Neural progenitor cell (in vitro differentiated cells): ENCODE data around the gene CLEC7A. TPM values are rescaled to one million over a fixed set of nuclear protein-coding genes. Genes with fewer than 3 reads are reported as not detected.

Source experiments
- DNase-seq: peaks from one replicate; pipeline ENCODE4 v3.0.0-alpha.2; 2016; ENCODE audit warnings: low spot score
- H2AFZ ChIP-seq: fragments of 200-600 bp; sonication (generic); replicated peaks from 2 replicates; pipeline ENCODE4 v1.6.1; 2016; ENCODE audit warnings: antibody characterized with exemption
- H3F3A ChIP-seq: fragments of 200-600 bp; sonication (generic); 2 replicates; pipeline ENCODE4 v1.6.1; 2016; ENCODE audit warnings: antibody characterized with exemption, low read depth
- H3K27ac ChIP-seq: fragments of 200-600 bp; sonication (generic); 2 replicates; pipeline ENCODE4 v1.5.1; 2016; ENCODE audit warnings: mild to moderate bottlenecking
- H3K27me3 ChIP-seq: fragments of 200-600 bp; sonication (generic); 2 replicates; pipeline ENCODE4 v1.6.1; 2016; ENCODE audit warnings: mild to moderate bottlenecking, moderate library complexity
- H3K36me3 ChIP-seq: fragments of 200-600 bp; sonication (generic); 2 replicates; pipeline ENCODE4 v1.5.1; 2016
- H3K4me1 ChIP-seq: fragments of 200-600 bp; sonication (generic); 2 replicates; pipeline ENCODE4 v1.6.1; 2016; ENCODE audit warnings: mixed run types
- H3K4me2 ChIP-seq: fragments of 200-600 bp; sonication (generic); 2 replicates; pipeline ENCODE4 v1.6.1; 2016
- H3K4me3 ChIP-seq: fragments of 200-600 bp; sonication (generic); 2 replicates; pipeline ENCODE4 v1.5.1; 2016
- H3K79me2 ChIP-seq: fragments of 200-600 bp; sonication (generic); 2 replicates; pipeline ENCODE4 v1.6.1; 2016; ENCODE audit warnings: low read depth
- H3K9ac ChIP-seq: fragments of 200-600 bp; sonication (generic); 2 replicates; pipeline ENCODE4 v1.6.1; 2016
- H3K9me3 ChIP-seq: fragments of 200-600 bp; sonication (generic); 2 replicates; pipeline ENCODE4 v1.5.1; 2016; ENCODE audit warnings: low read depth
- H4K20me1 ChIP-seq: fragments of 200-600 bp; sonication (generic); 2 replicates; pipeline ENCODE4 v1.6.1; 2016; ENCODE audit warnings: low read depth
- H3K27ac Mint-ChIP-seq: 3 replicates; pipeline ENCODE4 v1.8.0; 2021; ENCODE audit warnings: mixed read lengths
- H3K27me3 Mint-ChIP-seq: 2 replicates; pipeline ENCODE4 v1.8.0; 2022; ENCODE audit warnings: low read depth, mild to moderate bottlenecking, inconsistent platforms, moderate library complexity, mixed read lengths; ENCODE audit not compliant: insufficient read depth
- H3K36me3 Mint-ChIP-seq: 3 replicates; pipeline ENCODE4 v1.8.0; 2021; ENCODE audit warnings: mixed read lengths
- H3K4me1 Mint-ChIP-seq: 3 replicates; pipeline ENCODE4 v1.8.0; 2021; ENCODE audit warnings: mixed read lengths
- H3K4me3 Mint-ChIP-seq: 3 replicates; pipeline ENCODE4 v1.8.0; 2021; ENCODE audit warnings: mild to moderate bottlenecking, moderate library complexity, mixed read lengths
- H3K9me3 Mint-ChIP-seq: 3 replicates; pipeline ENCODE4 v1.8.0; 2020; ENCODE audit warnings: mixed read lengths
- EZH2 ChIP-seq: fragments of 200-600 bp; sonication (generic); IDR thresholded peaks from 2 replicates; pipeline ENCODE4 v1.6.1; 2017; ENCODE audit warnings: antibody characterized with exemption, mild to moderate bottlenecking, moderate library complexity
- EZH2phosphoT487 ChIP-seq: fragments of 200-600 bp; sonication (generic); IDR thresholded peaks from 2 replicates; pipeline ENCODE4 v1.6.1; 2017; ENCODE audit warnings: antibody characterized with exemption
- total RNA-seq: library from RNA; depleted of rRNA; stranded (reverse); fragments of >200 nt; gene quantifications from 2 replicates; pipeline ENCODE4 v1.2.3, GENCODE V29; 2015; ENCODE audit warnings: low replicate concordance
- TF ChIP-seq, protein P1 (sequence below): fragments of 200-600 bp; sonication (generic); IDR thresholded peaks from 2 replicates; pipeline ENCODE4 v1.5.1; 2017; ENCODE audit warnings: antibody characterized with exemption, mild to moderate bottlenecking

Gene CLEC7A
- total RNA-seq, 1 donor from 2014 or later, result not detected

DNA sequence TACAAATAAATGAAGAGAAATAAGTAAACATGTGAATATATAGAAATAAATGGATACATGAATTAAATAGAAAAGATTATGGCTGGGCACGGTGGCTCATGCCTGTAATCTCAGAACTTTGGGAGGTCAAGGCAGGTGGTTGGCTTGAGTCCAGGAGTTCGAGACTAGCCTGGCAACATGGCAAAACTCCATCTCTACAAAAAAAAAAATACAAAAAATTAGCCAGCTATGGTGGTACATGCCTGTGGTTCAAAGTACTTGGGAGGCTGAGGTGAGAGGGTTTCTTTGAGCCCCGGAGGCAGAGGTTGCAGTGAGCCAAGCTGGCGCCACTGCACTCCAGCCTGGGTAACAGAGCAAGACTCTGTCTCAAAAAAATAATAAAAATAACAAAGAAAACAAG is 5.1 kb upstream of the CLEC7A start:
- no peaks in the 10 kb centered on the region for H3K36me3 Mint-ChIP-seq
- no peaks in the 10 kb centered on the region for H3K27me3 Mint-ChIP-seq
- no peak overlapping the region for H3K27ac Mint-ChIP-seq

GRCh38 chr12:10132850-10133370 is 2.9 kb upstream of the CLEC7A start:
- H3K27ac Mint-ChIP-seq, result no peak overlapping the region
- H3K9me3 Mint-ChIP-seq, result no peaks in the 10 kb centered on the region

More for the DNA sequence above, 5.1 kb upstream of the CLEC7A start:
- Histone ChIP-seq H3K79me2 (no peaks in the 10 kb centered on the region), H3K4me1 (no peaks in the 10 kb centered on the region), H4K20me1 (no peaks in the 10 kb centered on the region), H3K9ac (no peak overlapping the region), H3K27me3 (no peaks in the 10 kb centered on the region), H3K27ac (no peak overlapping the region), H3K4me3 (no peak overlapping the region), H3K9me3 (no peaks in the 10 kb centered on the region), H3K36me3 (no peaks in the 10 kb centered on the region), H3F3A (no peaks in the 10 kb centered on the region), H2AFZ (no peak overlapping the region), H3K4me2 (no peak overlapping the region)
- H3K9me3 Mint-ChIP-seq, result no peaks in the 10 kb centered on the region
- TF ChIP-seq, protein P1, sequence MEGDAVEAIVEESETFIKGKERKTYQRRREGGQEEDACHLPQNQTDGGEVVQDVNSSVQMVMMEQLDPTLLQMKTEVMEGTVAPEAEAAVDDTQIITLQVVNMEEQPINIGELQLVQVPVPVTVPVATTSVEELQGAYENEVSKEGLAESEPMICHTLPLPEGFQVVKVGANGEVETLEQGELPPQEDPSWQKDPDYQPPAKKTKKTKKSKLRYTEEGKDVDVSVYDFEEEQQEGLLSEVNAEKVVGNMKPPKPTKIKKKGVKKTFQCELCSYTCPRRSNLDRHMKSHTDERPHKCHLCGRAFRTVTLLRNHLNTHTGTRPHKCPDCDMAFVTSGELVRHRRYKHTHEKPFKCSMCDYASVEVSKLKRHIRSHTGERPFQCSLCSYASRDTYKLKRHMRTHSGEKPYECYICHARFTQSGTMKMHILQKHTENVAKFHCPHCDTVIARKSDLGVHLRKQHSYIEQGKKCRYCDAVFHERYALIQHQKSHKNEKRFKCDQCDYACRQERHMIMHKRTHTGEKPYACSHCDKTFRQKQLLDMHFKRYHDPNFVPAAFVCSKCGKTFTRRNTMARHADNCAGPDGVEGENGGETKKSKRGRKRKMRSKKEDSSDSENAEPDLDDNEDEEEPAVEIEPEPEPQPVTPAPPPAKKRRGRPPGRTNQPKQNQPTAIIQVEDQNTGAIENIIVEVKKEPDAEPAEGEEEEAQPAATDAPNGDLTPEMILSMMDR, result no peak
- no peak for TF ChIP-seq EZH2
- TF ChIP-seq EZH2phosphoT487, result no peak
- H3K4me3 Mint-ChIP-seq, result no peak overlapping the region
- DNase-seq, result no peak
- H3K4me1 Mint-ChIP-seq, result peaks cover 3% of the 10 kb centered on the region

GRCh38 chr12:10131111-10131690 is 1.2 kb upstream of the CLEC7A start:
- no peaks in the 10 kb centered on the region for H3K36me3 Mint-ChIP-seq
- H3K9ac ChIP-seq, result no peak overlapping the region
- H3K27me3 ChIP-seq, result no peaks in the 10 kb centered on the region
- no peaks in the 10 kb centered on the region for H3K4me1 ChIP-seq
- no peak overlapping the region for H3K4me3 Mint-ChIP-seq
- H3K4me3 ChIP-seq, result no peak overlapping the region
- H3K27ac ChIP-seq, result no peak overlapping the region
- no peaks in the 10 kb centered on the region for H3K27me3 Mint-ChIP-seq
- no peak overlapping the region for H3K27ac Mint-ChIP-seq
- H3K9me3 ChIP-seq, result no peaks in the 10 kb centered on the region
- no peak overlapping the region for H2AFZ ChIP-seq
- no peaks in the 10 kb centered on the region for H4K20me1 ChIP-seq
- no peak overlapping the region for H3K4me2 ChIP-seq
- H3K79me2 ChIP-seq, result no peaks in the 10 kb centered on the region
- no peaks in the 10 kb centered on the region for H3F3A ChIP-seq
- peaks cover 3% of the 10 kb centered on the region for H3K4me1 Mint-ChIP-seq
- H3K9me3 Mint-ChIP-seq, result no peaks in the 10 kb centered on the region
- DNase-seq, result no peak
- no peaks in the 10 kb centered on the region for H3K36me3 ChIP-seq
- no peak for TF ChIP-seq EZH2
- TF ChIP-seq, protein P1, result no peak
- TF ChIP-seq EZH2phosphoT487, result no peak

More at GRCh38 chr12:10132850-10133370, 2.9 kb upstream of the CLEC7A start:
- H3F3A ChIP-seq, result no peaks in the 10 kb centered on the region
- no peak for DNase-seq
- H2AFZ ChIP-seq, result no peak overlapping the region
- H3K9ac ChIP-seq, result no peak overlapping the region
- H3K4me1 ChIP-seq, result no peaks in the 10 kb centered on the region
- H3K9me3 ChIP-seq, result no peaks in the 10 kb centered on the region
- H3K36me3 ChIP-seq, result no peaks in the 10 kb centered on the region
- no peaks in the 10 kb centered on the region for H3K79me2 ChIP-seq
- H3K27me3 ChIP-seq, result no peaks in the 10 kb centered on the region
- no peak overlapping the region for H3K4me2 ChIP-seq
- no peaks in the 10 kb centered on the region for H4K20me1 ChIP-seq
- no peak for TF ChIP-seq EZH2
- TF ChIP-seq, protein P1, result no peak
- TF ChIP-seq EZH2phosphoT487, result no peak
- no peak overlapping the region for H3K4me3 ChIP-seq
- Mint-ChIP-seq H3K27me3 (no peaks in the 10 kb centered on the region), H3K4me1 (peaks cover 3% of the 10 kb centered on the region), H3K36me3 (no peaks in the 10 kb centered on the region), H3K4me3 (no peak overlapping the region)
- no peak overlapping the region for H3K27ac ChIP-seq
